K562 treated with DMSO at 1 percent for 4 hours (cell line): ENCODE data around the gene GPSM3. TPM values are rescaled to one million over a fixed set of nuclear protein-coding genes. Genes with fewer than 3 reads are reported as not detected.

Source experiments
- total RNA-seq: library from RNA; unstranded; fragments of 300-600 nt; gene quantifications from 2 replicates; pipeline ENCODE4 v1.2.3, GENCODE V29; 2022; ENCODE audit not compliant: insufficient read depth

Gene GPSM3
- total RNA-seq: 67.6 and 81.7 TPM in 2 replicates

GRCh38 chr6:32192608-32193039, at the start of gene GPSM3:
GPSM3 (minus strand) TSS chr6:32192643; CDS start chr6:32192513, 130 bp downstream.

GRCh38 chr6:32223258-32224235, 31.1 kb upstream of the GPSM3 start, which contains the start of gene NOTCH4:
NOTCH4 (minus strand) TSS chr6:32224067; CDS start chr6:32223928, 139 bp downstream.

DNA sequence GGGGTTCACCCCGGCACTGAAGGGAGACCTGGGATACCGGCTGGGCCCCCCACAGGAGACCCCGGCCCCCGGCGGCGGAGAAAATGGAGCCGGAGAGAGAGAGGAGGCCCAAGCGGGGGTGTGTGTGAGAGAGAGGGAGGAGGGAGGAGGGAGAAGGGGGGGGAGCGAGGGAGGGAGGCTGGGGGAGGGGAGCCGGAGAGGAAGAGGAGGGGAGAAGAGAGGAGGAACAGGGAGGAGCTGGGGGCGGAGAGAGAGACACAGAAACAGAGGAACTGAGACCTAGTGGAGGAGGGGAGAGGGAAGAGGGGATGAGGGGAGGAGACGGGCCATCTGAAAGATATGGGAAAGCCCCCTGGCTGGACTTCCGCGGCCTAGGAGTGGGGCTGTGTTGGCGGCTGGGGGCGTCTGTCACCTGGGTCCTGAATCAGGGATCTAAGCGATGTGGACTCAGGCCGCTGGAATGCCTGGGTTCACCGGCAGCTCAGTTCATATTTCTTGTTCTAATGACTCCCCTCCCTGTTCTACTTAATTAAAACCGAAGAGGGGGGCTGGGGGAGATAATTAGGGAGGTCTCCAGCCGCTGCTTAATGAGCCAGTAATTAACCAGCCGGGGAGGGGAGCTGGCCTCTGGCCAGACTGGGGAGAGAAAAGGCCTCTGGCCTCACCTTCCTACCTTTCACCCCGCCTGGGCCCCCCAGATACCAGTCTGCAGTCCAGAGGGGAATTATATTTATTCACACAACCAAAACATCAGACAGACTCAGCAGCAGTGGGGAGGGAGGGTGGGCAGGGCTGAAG, 2.2 kb downstream of the GPSM3 start, which contains the start of gene PBX2:
TSS of gene PBX2 (minus strand) at position 149 of the 798 bp plus-strand sequence. CDS start 287 bp downstream, outside the sequence.

DNA sequence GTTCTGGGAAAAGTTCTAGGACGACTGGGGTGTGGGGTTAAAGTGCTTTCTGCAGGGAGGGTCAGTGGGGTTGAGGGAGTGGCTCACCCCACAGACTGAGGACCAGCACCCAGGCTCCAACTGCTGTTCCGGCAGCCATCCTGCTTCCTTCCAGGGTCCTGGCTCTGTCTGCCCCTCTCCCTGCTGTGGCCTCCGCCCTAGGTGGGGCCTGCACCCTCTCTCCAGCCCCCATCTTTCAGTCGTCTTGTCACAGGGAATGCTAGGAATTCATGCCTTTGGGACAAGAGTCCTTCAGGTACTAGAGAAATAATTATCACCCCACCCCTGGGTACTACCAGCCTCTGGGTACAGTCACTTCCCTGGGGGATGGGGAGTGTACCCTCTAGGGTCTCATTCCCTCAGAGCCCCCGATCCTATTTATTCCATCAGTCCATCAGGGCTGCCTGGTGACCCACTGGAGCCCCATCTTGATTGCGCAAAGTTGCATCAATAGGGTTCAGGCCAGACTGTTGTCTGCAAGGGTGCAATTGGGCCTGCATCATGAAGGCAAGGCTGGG, 8.3 kb downstream of the GPSM3 start, which contains the start of gene AGER:
TSS of gene AGER (minus strand) at position 170 of the 557 bp plus-strand sequence. CDS start at position 139, 31 bp downstream.

GRCh38 chr6:32177788-32178546, 14.5 kb downstream of the GPSM3 start, which contains the start of gene RNF5:
RNF5 (plus strand) TSS chr6:32178405; CDS start chr6:32178512, 107 bp downstream.

GRCh38 chr6:32175711-32176475, 16.6 kb downstream of the GPSM3 start, which contains the start of gene AGPAT1:
AGPAT1 (minus strand) TSS chr6:32176084; CDS start chr6:32171496, 4,588 bp downstream.

DNA sequence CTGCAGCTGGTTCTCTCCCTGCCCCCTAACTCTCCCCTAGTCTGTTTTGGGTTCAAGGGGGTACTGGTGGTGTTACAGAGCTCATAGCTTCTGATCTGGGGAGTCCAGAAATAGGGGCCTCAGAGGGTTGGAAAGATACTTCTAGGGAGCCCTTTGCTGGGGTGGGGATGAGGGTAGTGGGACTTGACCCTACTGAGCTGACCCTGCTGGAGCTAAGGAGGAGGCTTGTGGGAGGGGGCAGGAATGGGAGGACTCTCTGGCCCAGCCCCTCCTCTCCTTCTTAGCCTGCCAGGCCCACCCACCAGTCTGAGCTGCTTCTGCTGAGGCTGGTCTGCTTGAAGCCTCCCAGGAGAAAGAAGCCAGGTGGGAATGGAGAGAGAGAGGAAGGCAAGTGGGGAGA, 28.1 kb downstream of the GPSM3 start, which contains the start of gene EGFL8:
TSS of gene EGFL8 (plus strand) at position 301 of the 400 bp plus-strand sequence. CDS start 1,571 bp downstream, outside the sequence.

DNA sequence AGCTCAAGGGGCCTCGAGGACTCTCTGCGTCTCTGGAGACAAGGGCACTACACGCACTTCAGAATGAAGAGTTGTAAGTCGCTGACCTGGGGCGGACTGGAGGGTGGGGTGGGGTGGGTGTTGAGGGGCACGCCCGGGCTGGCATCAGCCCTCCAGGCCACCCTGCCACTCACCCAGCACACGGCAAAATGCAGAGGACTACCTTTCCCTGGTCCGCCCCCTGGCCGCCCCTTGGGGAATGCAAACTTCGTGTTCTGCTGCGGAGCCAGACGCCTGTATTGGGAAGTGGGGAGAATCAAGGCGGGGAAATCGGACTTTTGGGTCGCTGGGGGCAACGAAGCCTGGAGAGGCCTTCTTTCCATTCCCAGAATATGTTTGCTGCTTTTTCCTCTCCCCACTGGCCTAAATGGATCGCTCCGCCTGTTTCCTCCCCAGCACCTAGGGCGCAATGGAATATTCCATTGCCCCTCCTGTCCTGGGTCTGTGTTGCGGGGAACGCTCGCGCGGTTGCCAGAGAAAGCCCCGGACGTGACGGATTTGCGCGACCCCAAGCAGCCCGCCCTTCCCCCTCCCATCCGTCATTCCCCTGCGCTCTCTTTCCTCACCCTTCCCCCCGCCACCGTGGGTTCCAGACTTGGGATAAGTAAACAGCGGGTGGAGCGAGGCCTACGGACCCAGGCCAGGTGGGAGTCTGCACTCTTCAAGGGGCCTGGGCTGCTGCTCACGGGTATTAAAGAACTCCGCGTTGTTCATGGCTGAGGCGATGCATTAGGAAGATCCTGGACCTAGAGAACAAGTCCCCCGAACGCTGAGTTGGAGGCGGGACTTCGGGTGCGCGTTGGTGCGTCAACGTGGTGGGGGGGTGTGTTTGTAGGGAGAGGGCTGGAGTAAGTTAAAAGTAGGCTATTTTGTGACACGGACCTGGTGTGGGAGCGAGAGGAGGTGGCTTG, 38.6 kb downstream of the GPSM3 start, which contains the start of gene PPT2:
TSS of gene PPT2 (plus strand) at position 578 of the 950 bp plus-strand sequence. CDS start 454 bp downstream, outside the sequence.

GRCh38 chr6:32151863-32152768, 40.3 kb downstream of the GPSM3 start, which contains the start of gene PRRT1:
PRRT1 (minus strand) TSS chr6:32151939; CDS start chr6:32151827, 112 bp downstream.

Other genes with a start within 250 kb of the GPSM3 start
- gene CFB, start 246.5 kb downstream of the GPSM3 start, total RNA-seq: 3.8 TPM in 1 of 2 replicates, not detected in the other
- 78.2 and 128 TPM in 2 replicates for gene NELFE, start 233.7 kb downstream of the GPSM3 start, total RNA-seq
- gene SKIC2, start 233.5 kb downstream of the GPSM3 start, total RNA-seq: 43.6 and 60.1 TPM in 2 replicates
- gene DXO, start 220.5 kb downstream of the GPSM3 start, total RNA-seq: 16.6 and 24.1 TPM in 2 replicates
- gene C4A, start 210.6 kb downstream of the GPSM3 start, total RNA-seq: 4.3 and 10.0 TPM in 2 replicates
- gene C4B, start 177.8 kb downstream of the GPSM3 start, total RNA-seq: 3.6 and 8.2 TPM in 2 replicates
- 0.98 and 1.1 TPM in 2 replicates for gene CYP21A2, start 154.2 kb downstream of the GPSM3 start, total RNA-seq
- gene TNXB, start 83.3 kb downstream of the GPSM3 start, total RNA-seq: 22.0 and 35.7 TPM in 2 replicates
- 120 and 128 TPM in 2 replicates for gene ATF6B, start 64.4 kb downstream of the GPSM3 start, total RNA-seq
- 11.5 and 15.9 TPM in 2 replicates for gene FKBPL, start 62.4 kb downstream of the GPSM3 start, total RNA-seq
- 2.9 and 6.5 TPM in 2 replicates for gene PRRT1, start 40.7 kb downstream of the GPSM3 start, total RNA-seq
- 38.0 and 64.2 TPM in 2 replicates for gene PPT2, start 38.5 kb downstream of the GPSM3 start, total RNA-seq
- gene EGFL8, start 28.0 kb downstream of the GPSM3 start, total RNA-seq: 8.0 and 27.8 TPM in 2 replicates
- 119 and 131 TPM in 2 replicates for gene AGPAT1, start 16.6 kb downstream of the GPSM3 start, total RNA-seq
- gene RNF5, start 14.2 kb downstream of the GPSM3 start, total RNA-seq: 263 and 269 TPM in 2 replicates
- 7.3 and 8.0 TPM in 2 replicates for gene AGER, start 8.4 kb downstream of the GPSM3 start, total RNA-seq
- 58.1 and 74.9 TPM in 2 replicates for gene PBX2, start 2.4 kb downstream of the GPSM3 start, total RNA-seq
- gene NOTCH4, start 31.4 kb upstream of the GPSM3 start, total RNA-seq: 2.3 TPM in 2 replicates
- not detected in 2 replicates for gene TSBP1, start 179.3 kb upstream of the GPSM3 start, total RNA-seq
- gene BTNL2, start 214.5 kb upstream of the GPSM3 start, total RNA-seq: not detected in 2 replicates
- gene HLA-DRA, start 247.2 kb upstream of the GPSM3 start, total RNA-seq: not detected in 2 replicates